Left renal cortex interstitium (tissue), 4 donors: ENCODE results near the gene BUB3. TPM values are rescaled to one million over a fixed set of nuclear protein-coding genes. Genes with fewer than 3 reads are reported as not detected.

Experiments
- DNase-seq, 4 donors: peaks; one replicate each; pipeline ENCODE4 v3.0.0-alpha.2; 2013; ENCODE audit warnings: low read depth in 4 of 4, low spot score in 2 of 4, missing footprints in 1 of 4
- polyA plus RNA-seq, 4 donors: library from polyadenylated mRNA; unstranded; fragments of 120-200 nt; gene quantifications; one replicate each; pipeline ENCODE4 v1.2.1, GENCODE V29; 2013; ENCODE audit not compliant: insufficient read length in 4 of 4

Gene BUB3
- polyA plus RNA-seq, 4 donors, result 118 to 122 (median 120) TPM

DNA sequence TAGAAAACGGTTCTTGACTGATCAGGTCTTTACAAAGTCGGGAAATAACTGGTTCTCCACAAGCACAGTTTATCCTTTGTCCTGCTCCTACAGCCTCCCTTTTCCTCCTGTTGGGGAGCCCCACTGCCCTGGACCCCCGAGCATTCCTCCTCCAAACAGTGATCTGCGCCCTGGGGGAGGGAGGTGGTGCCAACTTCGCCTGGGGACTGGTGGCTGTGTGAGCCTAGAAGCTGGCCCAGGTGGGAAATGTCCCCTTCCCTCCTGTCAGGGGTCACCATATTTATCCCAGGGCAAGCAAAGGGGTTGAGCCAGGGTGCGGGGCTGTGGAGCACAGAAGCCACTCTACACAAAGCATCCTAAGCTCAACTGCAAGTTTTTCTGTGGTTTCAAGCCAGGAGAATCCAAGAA lies 13.2 kb upstream of the BUB3 start:
- DNase-seq, result no peak

DNA sequence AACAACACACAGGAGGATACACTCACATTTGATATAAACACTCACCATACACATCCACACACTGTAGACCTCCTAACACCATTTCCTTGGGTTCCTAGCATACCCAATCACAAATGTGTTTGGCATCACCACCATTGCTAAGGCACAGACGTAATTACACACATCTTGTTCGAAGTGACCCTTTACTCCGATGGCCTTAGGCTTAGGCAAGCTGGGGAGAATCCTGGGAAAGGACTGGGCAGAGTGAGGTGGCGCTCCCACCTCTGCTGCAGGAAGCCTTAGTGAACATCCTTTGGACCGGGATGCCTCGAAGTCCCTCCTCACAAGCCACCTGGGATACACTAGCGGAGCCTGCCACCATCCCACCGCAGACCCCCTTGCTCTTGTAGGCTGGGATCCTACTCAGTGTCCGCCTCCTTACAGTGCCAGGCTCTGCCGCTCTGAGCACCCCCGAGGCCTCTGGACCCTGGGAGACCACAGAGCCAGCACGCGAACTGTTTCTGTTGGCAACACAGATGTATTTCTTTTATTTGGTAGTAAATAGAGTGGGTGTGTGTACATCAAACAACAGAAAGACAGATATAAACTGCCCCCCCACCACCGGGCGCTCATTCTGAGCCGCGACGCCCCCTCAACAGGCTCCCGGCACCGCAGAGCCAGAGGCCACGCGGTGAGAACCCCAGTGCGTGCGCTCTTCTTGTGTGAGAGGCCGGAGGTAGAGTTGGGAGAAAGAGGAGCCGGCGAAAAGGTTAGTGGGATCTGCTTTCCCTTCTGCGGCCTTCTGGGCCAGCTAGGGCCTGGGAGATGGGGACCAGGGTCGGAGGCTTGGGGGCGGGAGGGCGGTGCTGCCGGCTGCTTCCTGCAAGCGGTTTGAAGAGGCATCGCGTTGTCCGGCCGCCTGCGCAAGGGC lies 12.2 kb upstream of the BUB3 start:
- no peak for DNase-seq

DNA sequence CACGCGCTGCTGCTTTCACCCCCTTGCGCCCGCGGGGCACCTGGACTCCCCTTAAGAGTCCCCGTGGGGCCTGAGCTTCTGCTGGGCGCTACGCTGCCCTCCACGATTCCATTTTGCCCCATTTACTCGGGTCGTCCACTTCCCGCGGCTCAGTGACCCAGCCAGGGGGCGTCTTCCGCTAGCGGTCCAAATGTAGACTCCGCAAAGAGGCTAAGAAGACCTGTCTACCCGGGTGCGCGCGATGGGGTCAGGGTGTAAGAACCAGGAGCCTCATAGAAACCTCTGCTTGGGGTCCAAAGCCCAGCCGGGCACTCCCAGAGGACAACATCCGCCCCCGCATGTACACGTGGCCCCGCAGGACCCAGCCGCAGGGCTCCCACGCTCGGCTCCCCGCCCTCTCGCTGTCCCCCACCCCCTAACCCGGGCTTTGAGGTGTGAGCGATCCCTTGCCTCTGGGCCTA lies 11.5 kb upstream of the BUB3 start:
- DNase-seq, result no peak

DNA sequence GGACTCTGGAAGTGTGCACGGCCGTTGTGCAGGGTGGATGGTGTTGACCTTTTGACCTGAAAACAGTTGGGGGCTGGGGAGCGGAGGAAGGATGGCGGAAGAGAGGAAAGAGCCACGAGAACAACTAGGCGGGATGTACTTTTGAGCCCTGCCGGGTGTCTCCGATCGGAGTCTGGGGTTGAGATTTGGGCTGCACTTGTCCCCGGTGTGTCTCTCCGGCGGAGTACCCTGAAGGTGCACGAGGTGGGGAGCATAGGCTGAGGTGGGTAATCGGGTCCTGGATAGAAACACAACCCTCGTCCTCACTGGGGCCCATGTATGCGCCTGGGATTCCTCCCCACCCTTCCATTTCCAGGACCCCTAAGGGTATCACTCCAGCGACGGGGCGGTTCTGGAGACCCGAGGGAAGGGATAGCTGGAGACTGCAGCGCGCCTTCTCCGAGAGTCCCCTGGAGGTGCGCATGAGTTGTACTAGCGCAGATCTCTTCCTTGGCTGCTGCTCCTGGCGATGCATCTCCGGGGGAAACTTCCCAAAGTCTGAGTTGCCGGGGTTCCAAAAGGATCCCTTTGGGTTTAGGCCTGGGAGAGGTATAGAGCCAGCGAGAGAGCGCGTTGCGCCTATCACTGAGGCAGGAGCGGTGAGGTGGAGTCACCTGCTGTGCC lies 10.9 kb upstream of the BUB3 start:
- DNase-seq, result no peak

DNA sequence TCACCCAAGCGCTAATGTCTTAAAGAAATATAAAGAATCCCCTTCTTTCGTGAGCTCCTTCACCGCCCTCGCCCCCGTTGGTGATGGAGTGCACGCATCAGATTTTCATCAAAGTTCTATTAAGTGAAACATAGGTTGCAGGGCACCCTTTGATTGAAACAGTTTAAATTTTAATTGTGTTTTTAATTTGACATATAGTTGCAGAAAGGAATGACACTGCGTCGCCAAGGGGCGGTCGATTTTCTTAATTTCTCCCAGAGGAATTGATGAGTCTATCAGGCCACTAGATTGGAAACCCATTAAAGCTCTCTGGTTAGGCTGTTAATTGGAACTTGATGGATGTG lies 10.4 kb upstream of the BUB3 start:
- no peak for DNase-seq

DNA sequence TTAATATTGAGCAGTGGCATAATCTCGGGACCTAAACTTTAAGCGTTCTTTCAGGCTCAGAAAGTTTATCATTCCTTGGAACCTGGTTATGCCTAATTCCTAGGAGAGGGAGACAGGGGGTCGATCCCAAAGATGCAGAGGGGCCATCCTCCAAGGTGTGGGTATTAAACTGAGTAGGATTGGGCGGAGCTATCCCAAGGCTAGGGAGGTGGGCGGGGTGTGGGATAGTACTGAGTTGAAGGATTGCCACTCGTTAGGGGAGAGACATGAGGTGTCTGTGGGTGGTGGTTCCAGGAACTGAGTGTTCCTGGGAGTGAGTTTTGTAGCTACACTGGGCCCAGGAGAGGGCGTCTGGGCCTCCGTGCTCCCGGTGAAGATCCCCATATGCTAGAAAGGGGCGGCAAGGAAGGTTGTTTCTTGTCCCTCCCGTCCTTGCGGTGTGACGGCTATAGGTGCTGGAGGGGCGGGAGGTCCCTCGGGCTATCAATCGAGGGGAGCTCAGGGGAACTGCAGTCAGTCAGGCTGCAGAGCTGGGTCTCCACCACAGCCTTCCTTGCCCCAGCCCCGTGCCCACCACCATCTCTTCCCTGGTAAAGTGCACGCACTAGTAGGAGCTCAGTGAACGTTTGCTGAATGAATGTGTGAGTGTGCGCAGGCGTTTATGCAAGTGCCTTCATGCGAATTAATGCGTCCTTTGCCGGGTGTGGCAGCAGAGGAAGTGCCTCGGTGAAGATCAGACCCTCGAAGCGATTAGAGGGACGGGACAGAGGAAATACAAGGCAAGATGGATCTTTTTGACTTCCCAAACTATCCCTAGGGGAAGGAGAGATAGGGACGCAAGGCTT lies 9.3 kb upstream of the BUB3 start:
- DNase-seq, result no peak

DNA sequence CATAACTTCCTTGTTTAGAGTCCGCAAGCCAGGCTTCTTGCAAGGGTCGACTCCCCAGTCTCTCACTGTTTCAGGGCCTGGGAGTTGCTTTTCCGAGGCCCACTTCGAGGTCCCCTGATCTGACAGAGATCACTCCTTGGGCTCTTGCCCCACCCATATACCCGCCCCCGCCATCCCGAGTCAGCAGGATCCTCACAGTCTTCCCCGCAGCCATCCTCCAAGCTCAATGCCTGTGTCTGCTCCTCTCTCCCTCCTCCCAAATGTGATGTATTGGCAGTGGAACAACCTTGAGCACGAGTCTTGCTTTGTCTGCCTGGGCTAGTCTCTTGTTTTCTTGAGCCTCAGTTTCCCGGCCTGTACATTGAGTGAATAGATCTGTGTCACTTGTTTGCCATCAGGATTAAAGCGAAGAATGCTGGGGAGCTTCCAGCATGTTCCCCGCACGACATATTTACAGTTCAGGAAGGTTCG lies 8.6 kb upstream of the BUB3 start:
- no peak for DNase-seq

DNA sequence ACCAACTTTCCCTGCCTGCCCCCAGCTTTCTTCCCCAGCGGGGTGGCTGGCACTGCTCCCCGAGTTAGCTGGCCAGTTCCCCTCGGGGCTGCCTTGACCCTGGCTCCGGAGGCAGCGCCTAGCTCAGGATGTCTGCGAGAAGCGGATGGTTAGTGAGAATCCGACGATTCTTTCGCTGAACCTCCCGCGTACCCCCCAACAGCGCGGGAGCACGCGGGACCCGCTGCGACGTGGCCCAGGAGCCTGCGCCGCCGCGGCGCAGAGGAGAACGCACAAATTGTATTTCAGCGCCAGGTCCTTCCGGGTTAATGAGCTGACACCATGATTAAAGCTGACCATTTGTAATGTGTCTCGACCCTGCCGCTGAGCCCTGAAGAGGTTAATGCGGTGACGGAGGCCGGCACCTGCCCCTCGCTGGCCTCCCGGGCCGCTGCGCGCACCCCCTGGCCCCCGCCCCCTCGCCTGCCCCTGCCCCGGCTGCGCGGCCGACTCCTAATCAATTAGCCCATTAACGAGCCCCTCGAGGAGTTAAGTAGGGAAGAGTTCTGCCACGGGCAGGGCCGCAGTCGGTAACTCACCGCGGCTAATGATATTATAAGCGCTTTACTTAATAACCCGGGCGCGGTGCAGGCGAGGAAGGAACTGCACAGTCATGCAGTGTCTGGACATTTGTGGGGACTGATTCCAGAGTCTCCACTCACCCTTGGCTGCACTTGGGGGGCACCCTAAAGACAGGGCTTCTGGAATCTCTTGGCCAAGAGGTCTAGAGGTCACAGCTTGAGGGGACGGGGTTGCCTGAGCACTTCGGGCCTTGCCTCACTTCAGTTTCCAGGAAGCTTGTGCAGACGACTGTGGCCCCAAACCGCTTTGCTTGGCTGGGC lies 7.9 kb upstream of the BUB3 start:
- DNase-seq, result no peak

DNA sequence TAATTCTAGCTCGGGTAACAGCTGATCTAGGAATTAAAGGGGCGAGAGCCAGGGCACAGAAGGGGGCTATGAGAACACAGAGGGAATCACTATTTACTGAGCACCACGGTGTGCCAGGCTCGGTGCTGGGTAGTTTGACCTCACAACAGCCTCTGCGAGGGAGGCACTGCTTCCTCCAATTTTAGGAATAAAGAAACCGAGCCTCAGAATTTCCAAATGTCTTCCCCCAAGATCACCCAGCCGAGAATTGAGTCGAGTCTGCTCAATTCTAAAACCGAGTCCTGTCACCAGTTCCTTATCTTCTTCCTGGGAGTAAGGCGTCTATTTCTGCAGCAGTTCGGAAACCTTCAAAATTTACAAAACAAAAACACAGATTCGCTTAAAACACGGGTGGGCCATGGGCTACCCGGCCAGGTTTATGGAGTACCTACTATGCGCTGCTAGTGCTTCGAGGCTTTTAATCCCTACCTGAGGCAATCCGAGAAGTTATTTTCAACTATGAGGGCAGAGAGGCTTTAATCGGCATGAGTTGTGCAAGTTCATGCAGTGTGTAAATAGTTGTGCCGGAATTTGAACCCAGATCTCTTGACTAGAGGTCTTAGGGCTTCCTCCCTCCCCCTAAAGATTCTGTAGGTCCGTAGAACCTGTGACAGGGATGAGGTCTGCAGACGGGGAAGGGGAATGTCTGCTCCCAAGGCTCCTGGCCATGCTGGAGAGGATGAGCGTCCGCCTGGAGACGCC lies 7.1 kb upstream of the BUB3 start:
- no peak for DNase-seq

DNA sequence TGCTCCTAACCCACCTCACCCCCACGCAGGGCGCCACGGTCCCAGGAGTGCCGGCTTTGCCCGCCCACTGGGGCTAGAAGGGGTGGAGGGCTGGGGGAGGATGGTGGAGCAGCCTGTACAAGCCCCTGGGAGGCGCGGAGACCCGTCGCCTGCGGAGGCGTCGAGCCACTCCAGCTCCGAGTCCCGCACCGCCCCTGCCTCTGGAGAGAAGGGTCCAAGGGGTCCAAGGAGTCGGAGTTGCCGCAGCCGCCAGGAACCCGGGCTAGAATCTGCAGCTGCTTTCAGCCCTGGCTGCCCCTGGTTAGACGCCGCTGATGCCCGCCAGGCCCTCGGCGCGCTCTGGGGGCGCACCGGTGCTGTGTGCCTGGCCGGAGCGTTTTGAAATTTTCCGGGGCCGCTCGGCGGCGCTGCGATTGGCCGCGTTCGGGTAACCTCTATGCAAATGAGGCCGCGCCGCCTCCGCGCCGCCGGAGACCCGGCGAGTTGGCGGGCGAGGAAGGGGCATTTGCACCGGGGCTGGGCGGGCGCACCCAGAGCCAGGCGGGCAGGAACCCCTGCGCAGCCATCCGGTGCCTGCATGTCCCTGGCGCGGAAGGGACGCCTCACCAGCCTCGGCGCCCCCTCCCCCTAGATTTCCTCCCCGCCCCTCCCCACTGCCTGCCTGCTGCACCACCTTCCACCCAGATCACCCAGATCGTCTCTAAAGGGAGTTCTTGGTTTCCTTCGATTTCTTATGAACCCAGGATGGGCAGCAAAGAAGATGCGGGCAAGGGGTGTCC lies 6.4 kb upstream of the BUB3 start, which contains the start of gene HMX2:
HMX2 (plus strand) TSS at position 502 of the 779 bp plus-strand sequence; CDS start at position 745, 243 bp downstream.
- DNase-seq, result no peak

DNA sequence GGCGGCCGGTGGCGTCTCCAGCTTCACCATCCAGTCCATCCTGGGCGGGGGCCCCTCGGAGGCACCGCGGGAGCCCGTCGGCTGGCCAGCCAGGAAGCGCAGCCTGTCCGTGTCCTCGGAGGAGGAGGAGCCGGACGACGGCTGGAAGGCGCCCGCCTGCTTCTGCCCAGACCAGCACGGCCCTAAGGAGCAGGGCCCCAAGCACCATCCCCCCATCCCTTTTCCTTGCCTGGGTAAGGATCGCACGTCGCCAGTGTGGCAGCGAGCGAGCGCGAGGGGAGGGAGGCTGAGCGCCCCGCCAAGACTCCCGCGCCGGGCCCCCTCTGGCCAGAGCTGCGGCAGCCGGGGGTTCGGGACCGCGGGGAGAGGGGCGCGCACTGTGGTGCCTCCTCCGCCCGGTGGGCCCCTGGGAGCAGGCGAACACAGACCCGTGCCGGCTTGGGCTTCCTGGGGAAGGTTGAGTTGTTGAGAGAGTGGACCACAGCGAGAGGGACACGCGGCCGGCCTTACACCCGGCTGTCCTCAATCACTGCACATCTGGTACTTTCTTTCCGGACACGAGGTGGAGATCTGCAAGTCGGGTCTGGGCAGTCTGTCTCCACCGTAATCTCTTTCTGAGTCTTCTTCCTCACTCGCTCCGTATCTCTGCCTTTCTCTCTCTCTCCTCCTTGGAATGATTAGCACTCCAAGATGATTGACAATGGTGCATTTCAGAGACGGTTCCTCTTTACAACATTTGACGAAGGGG lies 5.6 kb upstream of the BUB3 start:
- no peak for DNase-seq

DNA sequence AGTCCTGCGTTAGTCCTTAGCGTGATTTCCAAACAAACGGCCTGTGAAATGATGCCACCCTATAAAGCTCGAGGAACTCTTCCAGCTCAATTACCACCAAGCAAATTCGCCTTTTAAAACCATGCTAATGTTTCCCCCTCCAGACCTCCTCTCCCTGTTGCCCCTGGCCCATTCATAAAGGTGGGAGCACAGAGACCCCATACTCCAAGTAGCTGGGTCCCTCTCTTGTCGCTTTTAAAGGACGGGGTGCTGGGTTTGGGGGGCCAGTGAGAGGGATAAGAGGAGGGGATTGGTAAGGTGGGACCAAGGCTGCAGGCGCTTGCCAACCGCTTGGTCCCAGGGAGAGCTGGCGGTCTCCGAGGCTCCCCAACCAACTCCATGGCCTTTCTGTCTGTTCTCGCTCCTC lies 5.0 kb upstream of the BUB3 start:
- DNase-seq, result no peak

DNA sequence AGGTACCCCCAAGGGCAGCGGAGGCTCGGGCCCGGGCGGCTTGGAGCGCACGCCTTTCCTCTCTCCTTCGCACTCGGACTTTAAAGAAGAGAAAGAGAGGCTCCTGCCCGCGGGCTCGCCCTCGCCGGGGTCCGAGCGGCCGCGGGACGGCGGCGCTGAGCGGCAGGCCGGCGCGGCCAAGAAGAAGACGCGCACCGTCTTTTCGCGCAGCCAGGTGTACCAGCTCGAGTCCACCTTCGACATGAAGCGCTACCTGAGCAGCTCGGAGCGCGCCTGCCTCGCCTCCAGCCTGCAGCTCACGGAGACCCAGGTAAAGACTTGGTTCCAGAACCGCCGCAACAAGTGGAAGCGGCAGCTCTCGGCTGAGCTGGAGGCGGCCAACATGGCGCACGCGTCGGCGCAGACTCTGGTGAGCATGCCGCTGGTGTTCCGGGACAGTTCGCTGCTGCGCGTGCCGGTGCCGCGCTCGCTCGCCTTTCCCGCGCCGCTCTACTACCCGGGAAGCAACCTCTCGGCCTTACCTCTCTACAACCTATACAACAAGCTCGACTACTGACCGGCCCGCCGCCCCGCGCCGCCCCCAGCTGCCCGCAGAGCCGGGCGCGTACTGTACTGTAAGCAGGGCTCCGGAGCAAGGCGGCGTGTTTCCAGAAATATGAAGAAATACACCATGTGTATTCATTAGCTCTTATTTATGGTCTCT lies 4.5 kb upstream of the BUB3 start:
- DNase-seq, result no peak

DNA sequence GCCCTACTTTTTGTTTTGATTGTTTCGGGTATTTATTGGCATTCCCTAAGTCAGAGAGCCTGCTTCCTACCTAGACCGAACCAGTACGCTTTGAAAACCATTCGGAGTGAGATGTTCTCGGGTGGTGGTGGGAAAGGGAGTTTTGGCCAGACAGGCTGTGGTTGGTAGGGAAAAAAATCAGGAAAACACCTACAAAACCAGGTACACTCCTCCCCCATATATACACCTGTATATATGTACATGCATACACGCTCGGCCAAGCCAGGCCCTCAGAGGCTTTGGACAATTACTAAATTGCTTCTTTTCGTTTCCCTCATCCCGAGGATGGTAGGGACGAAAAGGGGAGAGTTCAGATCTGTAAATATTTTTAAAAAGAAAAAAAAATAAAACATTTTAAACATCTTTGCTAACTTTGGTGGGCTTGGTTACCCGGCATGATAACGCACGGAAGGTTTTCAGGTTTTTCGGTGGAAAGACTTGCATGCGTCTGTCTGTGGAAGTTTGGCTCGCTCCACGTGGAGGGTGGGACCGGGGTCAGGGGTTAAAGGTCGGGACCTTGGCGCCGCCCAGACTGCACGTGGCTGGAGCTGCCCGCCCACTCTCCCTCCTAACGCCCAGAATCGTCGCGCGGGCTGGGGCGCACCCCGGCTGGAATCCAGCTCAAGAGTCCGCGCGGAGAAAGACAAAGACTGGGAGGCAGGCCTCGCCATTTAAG lies 3.8 kb upstream of the BUB3 start:
- DNase-seq, result no peak

DNA sequence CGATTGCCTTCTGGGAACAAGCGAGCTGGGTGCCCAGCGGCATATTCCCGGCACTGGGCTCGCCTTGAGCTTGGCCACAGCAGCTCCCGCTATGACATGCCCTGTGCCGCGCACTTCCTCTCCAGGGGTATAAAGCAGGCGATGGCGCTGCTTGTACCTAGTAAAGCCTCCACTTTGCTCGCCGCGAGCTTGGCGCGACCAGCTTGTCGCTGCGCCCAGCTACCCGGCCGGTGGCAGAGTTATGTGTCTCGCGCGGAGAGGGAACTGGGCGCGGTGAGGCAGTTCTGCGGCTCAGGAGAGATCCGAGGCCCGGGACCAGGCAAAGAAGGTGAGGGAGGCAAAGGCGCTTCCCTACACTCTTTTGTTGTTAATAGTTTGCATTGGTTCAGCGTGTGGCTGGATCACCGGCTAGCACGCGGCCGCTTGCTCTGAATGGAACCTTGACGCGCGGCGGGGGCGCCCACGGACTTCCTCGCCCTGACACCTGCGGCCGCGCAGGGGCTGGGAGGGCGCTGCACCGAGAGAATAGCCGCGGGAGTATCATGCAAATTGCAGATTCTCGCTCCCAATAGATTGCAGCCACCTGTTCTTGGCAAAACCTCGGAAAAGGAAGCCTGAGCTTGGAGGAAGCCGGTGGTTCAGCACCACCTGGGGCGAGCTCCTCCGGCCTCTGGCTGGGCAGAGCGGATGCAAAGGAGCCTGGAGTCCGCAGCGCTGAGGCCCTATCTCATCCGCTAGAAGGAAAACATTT lies 3.0 kb upstream of the BUB3 start:
- no peak for DNase-seq

DNA sequence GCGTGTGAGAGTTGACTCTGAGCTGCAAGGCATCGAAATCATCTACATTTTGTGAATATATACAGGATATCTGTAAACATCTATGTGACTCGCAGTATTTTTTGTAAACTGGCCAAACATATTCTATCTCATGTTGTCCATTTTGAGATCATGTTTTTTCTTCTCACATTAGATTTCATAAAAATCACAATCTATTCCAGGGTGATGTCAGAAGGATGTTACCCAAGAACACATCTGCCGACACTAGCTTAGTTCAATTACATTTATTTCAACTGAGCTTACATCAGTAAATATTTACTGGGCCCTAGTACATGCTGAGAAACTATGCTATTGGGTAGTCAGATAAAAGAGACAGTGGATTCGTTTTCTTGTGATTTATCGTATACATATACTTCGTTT lies 2.5 kb upstream of the BUB3 start:
- no peak for DNase-seq
